GM19438 (cell line): ENCODE measurements around the gene FAF2.

Experiments
- ATAC-seq: cut with Tn5 transposase; IDR thresholded peaks from one replicate; pipeline ENCODE4 v1.9.1; 2021; ENCODE audit warnings: low read depth; ENCODE audit not compliant: unreplicated experiment

Gene FAF2

GRCh38 chr5:176529741-176530141 is 81.6 kb downstream of the FAF2 start:
- ATAC-seq, result peak; percentile 58

DNA sequence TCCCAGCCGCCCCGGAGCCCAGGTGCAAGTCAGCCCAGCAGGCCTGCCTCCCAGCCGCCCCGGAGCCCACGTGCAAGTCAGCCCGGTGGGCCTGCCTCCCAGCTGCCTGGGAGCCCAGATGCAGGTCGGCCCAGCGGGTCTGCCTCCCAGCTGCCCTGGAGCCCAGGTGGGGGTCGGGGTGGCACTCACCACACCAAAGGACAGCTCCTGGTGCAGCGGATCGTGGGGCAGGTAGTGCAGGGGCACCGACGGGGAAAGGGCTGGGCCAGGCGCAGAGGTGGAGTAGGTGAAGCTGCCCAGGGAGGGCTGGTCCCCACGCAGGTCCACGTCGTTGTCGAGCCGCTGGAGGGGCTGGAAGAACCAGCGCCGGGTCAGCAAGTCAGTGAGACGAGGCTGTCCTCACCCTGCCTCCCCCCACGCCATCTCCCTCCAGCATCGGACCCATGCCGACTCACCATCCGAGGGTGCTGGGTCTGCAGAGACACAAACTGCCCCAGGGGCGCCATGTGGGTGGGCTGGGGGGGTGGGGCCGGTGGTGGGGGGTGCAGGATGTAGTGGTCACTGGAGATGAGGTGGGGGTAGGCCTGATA is 82.3 kb downstream of the FAF2 start:
- ATAC-seq, result no peak

- ATAC-seq, result no peak
Observed at GRCh38 chr5:176530983-176531901, 83.1 kb downstream of the FAF2 start.

GRCh38 chr5:176531902-176532493 is 83.8 kb downstream of the FAF2 start:
- ATAC-seq, result no peak

DNA sequence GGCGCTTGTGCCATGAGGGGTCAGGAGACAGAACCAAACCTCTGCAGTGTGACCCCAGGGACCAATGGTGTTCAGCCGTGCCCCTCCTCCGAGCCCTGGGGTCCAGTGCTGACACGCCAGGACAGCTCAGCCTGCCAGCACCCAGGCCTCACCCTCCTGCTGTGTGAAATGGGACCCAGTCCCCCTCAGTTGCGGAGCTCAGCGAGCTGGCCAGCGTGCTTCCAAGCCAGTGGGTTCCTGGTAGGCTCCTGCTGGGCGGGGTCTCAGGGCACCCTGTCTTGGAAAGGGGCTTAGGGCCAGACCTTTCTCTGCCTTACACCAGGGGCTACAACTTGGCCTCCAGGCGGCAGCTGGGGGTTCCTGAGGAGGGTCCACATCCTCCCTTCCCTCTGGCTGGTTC is 84.6 kb downstream of the FAF2 start:
- no peak for ATAC-seq

DNA sequence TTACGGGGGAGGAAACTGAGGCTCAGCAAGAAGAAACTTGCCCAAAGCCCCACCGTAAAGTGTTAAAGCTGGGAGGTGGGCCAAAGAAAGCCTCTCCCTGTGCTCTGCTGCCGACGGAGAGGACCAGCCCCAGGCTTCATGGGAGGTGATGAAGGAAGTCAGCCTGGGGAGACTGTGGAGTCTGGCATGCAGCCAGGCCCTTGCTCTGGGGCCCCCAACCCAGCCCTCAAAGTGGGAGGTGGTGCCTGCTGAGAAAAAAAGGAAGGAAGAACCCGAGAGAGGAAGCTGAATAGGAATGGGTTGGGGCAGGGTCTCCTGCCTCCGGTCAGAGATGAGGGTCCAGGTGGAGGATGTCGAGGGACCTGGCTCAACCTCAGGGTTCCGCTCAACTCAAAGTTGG is 85.2 kb downstream of the FAF2 start:
- no peak for ATAC-seq

- no peak for ATAC-seq
Observed at GRCh38 chr5:176533894-176534611, 85.9 kb downstream of the FAF2 start.

- ATAC-seq, result no peak
Observed at GRCh38 chr5:176534640-176535039, 86.5 kb downstream of the FAF2 start.

GRCh38 chr5:176535101-176535663 is 87.0 kb downstream of the FAF2 start:
- no peak for ATAC-seq

DNA sequence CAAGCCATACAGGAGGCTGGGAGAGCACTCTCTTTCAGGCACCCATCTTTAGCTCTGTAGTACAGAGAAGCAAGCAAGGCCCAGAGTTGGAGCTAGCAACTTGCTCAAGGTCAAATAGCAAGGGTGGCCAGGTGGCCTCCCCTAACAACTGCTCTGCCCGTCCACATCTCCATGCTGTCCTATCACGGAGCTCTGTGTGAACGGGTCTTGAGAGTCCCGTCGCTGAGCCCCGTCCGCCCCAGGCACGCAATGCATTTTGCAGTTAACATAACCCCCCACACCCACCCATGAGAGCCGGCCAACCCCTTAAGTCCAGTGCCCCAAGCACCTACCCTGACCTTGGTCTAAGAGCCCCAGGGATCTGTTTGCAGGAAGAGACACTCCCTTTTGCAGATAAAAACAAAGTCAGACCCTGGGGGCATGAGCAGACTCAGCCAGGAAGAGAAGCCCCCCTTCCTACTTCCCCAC is 87.5 kb downstream of the FAF2 start:
- ATAC-seq, result no peak

DNA sequence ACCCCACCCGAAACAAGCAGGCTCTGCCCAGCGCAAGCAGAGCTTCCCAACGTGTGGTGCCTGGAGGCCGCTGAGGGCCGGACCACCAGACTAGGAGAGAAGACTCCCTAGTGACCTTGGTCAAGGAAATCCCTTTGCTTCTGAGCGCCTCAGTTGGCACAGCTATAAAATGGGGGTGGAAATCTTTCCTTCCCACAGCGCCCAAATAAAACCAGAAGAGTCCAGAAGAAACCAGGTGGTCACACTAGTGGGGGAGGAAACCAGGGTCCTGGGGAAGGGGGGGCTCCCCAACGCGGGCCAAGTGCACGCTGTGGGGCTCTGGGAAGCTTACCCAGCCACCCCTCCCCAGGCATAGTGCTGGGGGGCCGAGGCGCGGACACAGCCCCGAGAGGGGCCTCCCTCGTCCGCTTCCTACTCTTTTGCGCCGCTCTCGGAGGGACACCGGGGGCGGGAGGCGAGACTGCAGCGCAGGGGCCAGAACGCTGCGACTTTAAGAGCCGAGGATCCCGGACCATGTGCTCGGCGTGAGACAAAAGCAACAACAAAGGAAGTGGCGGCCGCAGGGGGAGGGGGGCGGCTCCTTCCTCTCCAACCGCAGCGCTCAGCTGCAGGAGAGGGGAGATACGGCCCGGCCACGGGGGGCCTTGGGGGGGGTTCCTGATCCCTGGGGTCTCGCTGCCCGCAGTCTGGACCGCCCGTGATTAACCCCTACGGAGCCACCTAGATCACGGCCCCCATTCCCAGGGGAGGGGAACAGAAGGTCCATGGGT is 88.1 kb downstream of the FAF2 start:
- ATAC-seq, result peak; percentile 34

- peak; percentile 53 for ATAC-seq
Observed at GRCh38 chr5:176536902-176537553, 88.8 kb downstream of the FAF2 start, which contains the start of gene RNF44. RNF44 (minus strand) TSS chr5:176537402; CDS start chr5:176532472, 4,930 bp downstream.

- peak; percentile 56 for ATAC-seq
Observed at GRCh38 chr5:176537554-176538229, 89.5 kb downstream of the FAF2 start.

GRCh38 chr5:176538230-176538988 is 90.2 kb downstream of the FAF2 start:
- ATAC-seq, result no peak

DNA sequence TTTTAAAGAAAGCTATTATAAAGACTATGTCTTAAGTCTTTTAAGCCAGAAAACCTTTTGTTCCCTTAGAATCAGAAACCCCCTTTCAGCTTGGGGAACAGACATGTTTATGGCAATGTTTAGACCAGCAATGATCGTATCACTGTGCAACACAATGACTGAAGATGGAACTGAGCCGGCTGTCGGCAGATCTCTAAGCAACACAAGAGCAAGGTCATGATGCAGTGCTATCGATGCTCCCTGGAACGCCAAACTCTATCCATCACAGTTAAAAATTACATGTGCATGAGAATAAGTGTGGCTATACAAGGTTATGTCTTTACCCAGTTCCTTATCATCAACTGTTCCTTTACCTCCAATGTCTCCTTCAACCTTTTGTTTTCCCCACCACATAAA is 90.8 kb downstream of the FAF2 start:
- ATAC-seq, result no peak

GRCh38 chr5:176540476-176540899 is 92.3 kb downstream of the FAF2 start:
- no peak for ATAC-seq

- ATAC-seq, result no peak
Observed at GRCh38 chr5:176540956-176541337, 92.8 kb downstream of the FAF2 start.
